Loucy (cell line): ENCODE results near the gene GSKIP.

Experiments
- EZH2phosphoT487 ChIP-seq: fragments of 200-600 bp; IDR thresholded peaks from 2 replicates; pipeline ENCODE4 v1.6.1; 2018; ENCODE audit warnings: antibody characterized with exemption, mild to moderate bottlenecking, moderate library complexity, borderline replicate concordance
- TF ChIP-seq, protein P1 (sequence below): fragments of 200-600 bp; sonication (generic); conservative IDR thresholded peaks from 2 replicates; pipeline ENCODE4 v1.5.1; 2014; ENCODE audit warnings: mild to moderate bottlenecking, antibody characterized with exemption, low read length

DNA sequence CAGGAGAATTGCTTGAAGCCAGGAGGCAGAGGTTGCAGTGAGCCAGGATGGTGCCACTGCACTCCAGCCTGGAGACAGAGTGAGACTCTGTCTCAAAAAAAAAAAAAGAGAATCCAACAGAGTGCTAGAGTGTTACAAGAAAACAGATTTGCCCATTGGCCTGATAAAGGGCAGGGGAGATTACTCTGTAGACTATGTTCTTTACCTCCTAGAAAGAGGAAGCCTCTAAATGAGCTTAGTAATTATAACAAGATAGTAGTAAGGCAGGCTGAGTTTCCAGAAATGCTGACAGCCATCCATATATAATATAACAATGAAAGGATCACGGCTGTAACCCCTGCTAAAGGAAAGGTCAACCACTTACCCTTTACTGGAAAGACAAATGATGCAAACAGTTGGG is 53.0 kb downstream of the GSKIP start:
- TF ChIP-seq, protein P1, sequence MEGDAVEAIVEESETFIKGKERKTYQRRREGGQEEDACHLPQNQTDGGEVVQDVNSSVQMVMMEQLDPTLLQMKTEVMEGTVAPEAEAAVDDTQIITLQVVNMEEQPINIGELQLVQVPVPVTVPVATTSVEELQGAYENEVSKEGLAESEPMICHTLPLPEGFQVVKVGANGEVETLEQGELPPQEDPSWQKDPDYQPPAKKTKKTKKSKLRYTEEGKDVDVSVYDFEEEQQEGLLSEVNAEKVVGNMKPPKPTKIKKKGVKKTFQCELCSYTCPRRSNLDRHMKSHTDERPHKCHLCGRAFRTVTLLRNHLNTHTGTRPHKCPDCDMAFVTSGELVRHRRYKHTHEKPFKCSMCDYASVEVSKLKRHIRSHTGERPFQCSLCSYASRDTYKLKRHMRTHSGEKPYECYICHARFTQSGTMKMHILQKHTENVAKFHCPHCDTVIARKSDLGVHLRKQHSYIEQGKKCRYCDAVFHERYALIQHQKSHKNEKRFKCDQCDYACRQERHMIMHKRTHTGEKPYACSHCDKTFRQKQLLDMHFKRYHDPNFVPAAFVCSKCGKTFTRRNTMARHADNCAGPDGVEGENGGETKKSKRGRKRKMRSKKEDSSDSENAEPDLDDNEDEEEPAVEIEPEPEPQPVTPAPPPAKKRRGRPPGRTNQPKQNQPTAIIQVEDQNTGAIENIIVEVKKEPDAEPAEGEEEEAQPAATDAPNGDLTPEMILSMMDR: no peak
- no peak for TF ChIP-seq EZH2phosphoT487
